K562 (cell line): ENCODE results near the gene MIR17HG.

Source experiments
- CTCF ChIP-seq, 3 experiments: IDR thresholded peaks in 2 of 3; conservative IDR thresholded peaks in 1 of 3; 2 replicates each; pipeline ENCODE4 v1.5.1; 2011 to 2012; ENCODE audit warnings: low read length in 3 of 3, mild to moderate bottlenecking in 3 of 3, control low read depth in 2 of 3, improper control_type of control experiment in 1 of 3, inconsistent platforms in 1 of 3, low read depth in 1 of 3, mixed read lengths in 1 of 3, moderate library complexity in 1 of 3; ENCODE audit not compliant: insufficient read depth in 2 of 3
- FOXM1 ChIP-seq, 2 experiments: fragments of 450-650 bp in 1 of 2; sonication (generic) in 1 of 2; formaldehyde crosslinking in 1 of 2; IDR thresholded peaks; 2 replicates each; pipeline versions ENCODE4 v1.6.1 to v1.9.0; 2017 to 2022; ENCODE audit warnings: low read depth in 2 of 2, mild to moderate bottlenecking in 2 of 2, missing genetic modification reagents in 1 of 2, moderate library complexity in 1 of 2
- HDAC2 ChIP-seq: fragments of 450-650 bp; IDR thresholded peaks from 2 replicates; pipeline ENCODE4 v1.6.1; 2016; ENCODE audit warnings: mild to moderate bottlenecking
- POLR2AphosphoS5 ChIP-seq: IDR thresholded peaks from 2 replicates; pipeline ENCODE4 v1.6.1; 2011; ENCODE audit warnings: mild to moderate bottlenecking, low read depth, low read length, moderate library complexity; ENCODE audit not compliant: control insufficient read depth, insufficient read depth
- ZBTB2 ChIP-seq: fragments of 450-650 bp; IDR thresholded peaks from 2 replicates; pipeline ENCODE4 v1.6.1; 2016; ENCODE audit warnings: antibody characterized with exemption
- ZFX ChIP-seq: sonication (generic); formaldehyde crosslinking; IDR thresholded peaks from 2 replicates; pipeline ENCODE4 v1.8.0; 2022; ENCODE audit warnings: mild to moderate bottlenecking, missing genetic modification reagents, moderate library complexity
- ZNF165 ChIP-seq: fragments of 250-450 bp; sonication (Bioruptor Pico); IDR thresholded peaks from 2 replicates; pipeline ENCODE4 v1.4.0; 2020; ENCODE audit warnings: borderline replicate concordance

GRCh38 chr13:91308299-91308698 is 39.2 kb upstream of the MIR17HG start:
- TF ChIP-seq HDAC2 (no peak), FOXM1 (IDR thresholded peaks at IDR 0.05; ENCODE audit: low read depth) (no peak), FOXM1 (CRISPR knock-in tag; IDR thresholded peaks at IDR 0.05; ENCODE audit: low read depth) (no peak), POLR2AphosphoS5 (no peak), CTCF (IDR thresholded peaks at IDR 0.05 in 2 of 3, conservative IDR thresholded peaks at IDR 0.05 in 1 of 3; ENCODE audit: insufficient read depth in 2 of 3, low read depth in 1 of 3, low read length in 3 of 3) (no peak), ZBTB2 (no peak), ZNF165 (CRISPR knock-in tag) (no peak), ZFX (CRISPR knock-in tag) (no peak)
